Fibroblast of lung (primary cell): ENCODE data around the gene SYP.

ENCODE experiments used
- EZH2 ChIP-seq: IDR thresholded peaks from 2 replicates; pipeline ENCODE4 v1.5.1; 2012; ENCODE audit warnings: low read length, control low read depth, mild to moderate bottlenecking; ENCODE audit errors: missing control alignments
- TF ChIP-seq, protein P1 (sequence below), 2 donors: IDR thresholded peaks in 1 of 2; conservative IDR thresholded peaks in 1 of 2; 1 replicate in 1 of 2; 2 replicates in 1 of 2; pipeline ENCODE4 v1.5.1; 2011 to 2012; ENCODE audit warnings: low read length in 2 of 2, control low read depth in 1 of 2, inconsistent platforms in 1 of 2, low read depth in 1 of 2, mild to moderate bottlenecking in 1 of 2

DNA sequence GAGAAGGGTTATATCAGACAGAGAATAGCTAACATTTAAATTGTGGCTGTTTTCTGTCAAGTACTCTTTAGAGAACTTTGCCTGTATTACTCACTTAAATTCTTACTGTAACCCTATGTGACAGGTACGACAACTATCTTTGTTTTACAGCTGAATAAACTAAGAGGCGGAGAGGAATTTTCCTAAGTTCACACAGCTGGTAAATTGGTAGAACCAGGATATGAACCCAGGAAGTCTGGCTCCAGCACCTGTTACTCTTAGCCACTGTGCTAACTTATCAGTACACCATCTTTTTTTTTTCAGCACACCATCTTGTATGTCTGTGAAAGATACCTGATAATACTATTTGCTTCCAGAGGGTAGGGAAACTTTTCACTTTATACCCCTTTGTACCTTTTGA is 2.0 kb upstream of the SYP start:
- TF ChIP-seq, protein P1, sequence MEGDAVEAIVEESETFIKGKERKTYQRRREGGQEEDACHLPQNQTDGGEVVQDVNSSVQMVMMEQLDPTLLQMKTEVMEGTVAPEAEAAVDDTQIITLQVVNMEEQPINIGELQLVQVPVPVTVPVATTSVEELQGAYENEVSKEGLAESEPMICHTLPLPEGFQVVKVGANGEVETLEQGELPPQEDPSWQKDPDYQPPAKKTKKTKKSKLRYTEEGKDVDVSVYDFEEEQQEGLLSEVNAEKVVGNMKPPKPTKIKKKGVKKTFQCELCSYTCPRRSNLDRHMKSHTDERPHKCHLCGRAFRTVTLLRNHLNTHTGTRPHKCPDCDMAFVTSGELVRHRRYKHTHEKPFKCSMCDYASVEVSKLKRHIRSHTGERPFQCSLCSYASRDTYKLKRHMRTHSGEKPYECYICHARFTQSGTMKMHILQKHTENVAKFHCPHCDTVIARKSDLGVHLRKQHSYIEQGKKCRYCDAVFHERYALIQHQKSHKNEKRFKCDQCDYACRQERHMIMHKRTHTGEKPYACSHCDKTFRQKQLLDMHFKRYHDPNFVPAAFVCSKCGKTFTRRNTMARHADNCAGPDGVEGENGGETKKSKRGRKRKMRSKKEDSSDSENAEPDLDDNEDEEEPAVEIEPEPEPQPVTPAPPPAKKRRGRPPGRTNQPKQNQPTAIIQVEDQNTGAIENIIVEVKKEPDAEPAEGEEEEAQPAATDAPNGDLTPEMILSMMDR (conservative IDR thresholded peaks at IDR 0.05 in 1 of 2, IDR thresholded peaks at IDR 0.05 in 1 of 2; ENCODE audit: low read depth in 1 of 2, low read length in 2 of 2): no peak
- TF ChIP-seq EZH2: no peak
